Adrenal gland (tissue), 5 donors: ENCODE data around the gene WIZ.

Source experiments
- POLR2A ChIP-seq, 2 donors: fragments of 450-650 bp; IDR thresholded peaks; one replicate each; pipeline ENCODE4 v1.6.1; 2017; ENCODE audit warnings: antibody characterized with exemption in 2 of 2, mild to moderate bottlenecking in 2 of 2, moderate library complexity in 1 of 2
- TF ChIP-seq, protein P1 (sequence below), 6 experiments: fragments of 450-650 bp in 4 of 6; fragments of 200-600 bp in 2 of 6; sonication (generic) in 1 of 6; IDR thresholded peaks; 1 replicate in 5 of 6; 2 replicates in 1 of 6; pipeline versions ENCODE4 v1.5.1 to v1.8.0; 2016 to 2021; ENCODE audit warnings: antibody characterized with exemption in 6 of 6, mild to moderate bottlenecking in 2 of 6, moderate library complexity in 1 of 6
- donor health status: DM: no; HTN: no; CAD: no.

DNA sequence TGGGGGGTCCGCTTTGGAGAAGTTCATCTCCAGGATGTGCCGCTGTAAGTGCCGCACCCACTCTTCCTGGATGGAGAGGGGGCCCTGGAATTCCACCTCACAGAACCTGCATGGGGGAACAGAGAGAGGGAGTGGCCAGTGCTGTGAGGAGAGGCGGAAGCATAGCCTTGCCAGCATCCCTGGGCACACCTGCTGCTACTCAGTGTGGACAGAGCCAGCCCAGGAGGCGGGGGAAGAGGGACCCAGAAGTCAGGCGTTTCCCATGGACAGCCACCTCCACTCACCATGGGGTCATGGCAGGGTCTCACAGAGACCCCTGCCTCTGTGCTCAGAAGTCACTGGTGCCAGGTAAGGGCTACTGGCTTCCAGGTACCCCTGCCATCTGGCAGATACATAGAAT, 26.6 kb downstream of the WIZ start:
- TF ChIP-seq, protein P1, sequence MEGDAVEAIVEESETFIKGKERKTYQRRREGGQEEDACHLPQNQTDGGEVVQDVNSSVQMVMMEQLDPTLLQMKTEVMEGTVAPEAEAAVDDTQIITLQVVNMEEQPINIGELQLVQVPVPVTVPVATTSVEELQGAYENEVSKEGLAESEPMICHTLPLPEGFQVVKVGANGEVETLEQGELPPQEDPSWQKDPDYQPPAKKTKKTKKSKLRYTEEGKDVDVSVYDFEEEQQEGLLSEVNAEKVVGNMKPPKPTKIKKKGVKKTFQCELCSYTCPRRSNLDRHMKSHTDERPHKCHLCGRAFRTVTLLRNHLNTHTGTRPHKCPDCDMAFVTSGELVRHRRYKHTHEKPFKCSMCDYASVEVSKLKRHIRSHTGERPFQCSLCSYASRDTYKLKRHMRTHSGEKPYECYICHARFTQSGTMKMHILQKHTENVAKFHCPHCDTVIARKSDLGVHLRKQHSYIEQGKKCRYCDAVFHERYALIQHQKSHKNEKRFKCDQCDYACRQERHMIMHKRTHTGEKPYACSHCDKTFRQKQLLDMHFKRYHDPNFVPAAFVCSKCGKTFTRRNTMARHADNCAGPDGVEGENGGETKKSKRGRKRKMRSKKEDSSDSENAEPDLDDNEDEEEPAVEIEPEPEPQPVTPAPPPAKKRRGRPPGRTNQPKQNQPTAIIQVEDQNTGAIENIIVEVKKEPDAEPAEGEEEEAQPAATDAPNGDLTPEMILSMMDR (IDR thresholded peaks at IDR 0.05) = no peak
- TF ChIP-seq POLR2A (IDR thresholded peaks at IDR 0.05) = no peak
